ENCODE measurements around the gene PEG3. TPM values are rescaled to one million over a fixed set of nuclear protein-coding genes. Genes with fewer than 3 reads are reported as not detected.

The PEG3 gene
- total RNA-seq, 1 experiment from 2014 or later: 0.83 TPM

DNA sequence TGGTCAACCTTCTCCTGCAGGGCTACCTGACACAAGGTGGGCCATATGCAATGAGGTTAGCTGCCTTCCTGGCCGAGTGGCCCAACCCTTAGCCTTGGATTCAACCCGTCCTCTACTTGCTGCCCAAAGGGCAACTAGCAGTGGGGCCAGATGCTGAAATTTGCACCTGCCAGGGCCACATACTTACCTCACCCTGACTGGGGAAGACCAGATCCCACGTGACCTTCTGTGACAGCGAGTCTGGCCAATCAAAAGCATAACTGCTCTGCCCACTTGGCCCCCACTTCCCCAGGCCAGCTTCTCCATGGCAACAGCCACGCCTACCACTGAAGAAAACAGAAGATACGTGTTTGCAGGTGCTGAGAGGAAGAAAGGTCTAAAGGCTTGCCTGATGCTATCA, 10.9 kb downstream of the PEG3 start:
- ChIA-PET CTCF (no interaction called here), POLR2A (no interaction called here)
- peaks cover 82% of the 10 kb centered on the region for H3K36me3 Mint-ChIP-seq
- peaks cover 7% of the 10 kb centered on the region for H3K27me3 Mint-ChIP-seq (ENCODE audit: low read depth)
- no peak for DNase-seq (ENCODE audit: low spot score)
- no peaks in the 10 kb centered on the region for H3K4me1 Mint-ChIP-seq
- peaks cover 94% of the 10 kb centered on the region for H3K9me3 Mint-ChIP-seq
- ATAC-seq: no peak
- H3K4me3 Mint-ChIP-seq: no peak overlapping the region
- TF ChIP-seq, protein P1, sequence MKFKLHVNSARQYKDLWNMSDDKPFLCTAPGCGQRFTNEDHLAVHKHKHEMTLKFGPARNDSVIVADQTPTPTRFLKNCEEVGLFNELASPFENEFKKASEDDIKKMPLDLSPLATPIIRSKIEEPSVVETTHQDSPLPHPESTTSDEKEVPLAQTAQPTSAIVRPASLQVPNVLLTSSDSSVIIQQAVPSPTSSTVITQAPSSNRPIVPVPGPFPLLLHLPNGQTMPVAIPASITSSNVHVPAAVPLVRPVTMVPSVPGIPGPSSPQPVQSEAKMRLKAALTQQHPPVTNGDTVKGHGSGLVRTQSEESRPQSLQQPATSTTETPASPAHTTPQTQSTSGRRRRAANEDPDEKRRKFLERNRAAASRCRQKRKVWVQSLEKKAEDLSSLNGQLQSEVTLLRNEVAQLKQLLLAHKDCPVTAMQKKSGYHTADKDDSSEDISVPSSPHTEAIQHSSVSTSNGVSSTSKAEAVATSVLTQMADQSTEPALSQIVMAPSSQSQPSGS (CRISPR knock-in tag; IDR thresholded peaks at IDR 0.05; ENCODE audit: borderline replicate concordance, low read depth): no peak
- no peak for TF ChIP-seq ZNF425 (CRISPR knock-in tag; conservative IDR thresholded peaks at IDR 0.05)
- TF ChIP-seq CREB1 (CRISPR knock-in tag; IDR thresholded peaks at IDR 0.05): no peak
- no peak for TF ChIP-seq ZBTB21 (CRISPR knock-in tag; IDR thresholded peaks at IDR 0.05; ENCODE audit: borderline replicate concordance)
- TF ChIP-seq ATF1 (CRISPR knock-in tag; IDR thresholded peaks at IDR 0.05): no peak
- TF ChIP-seq ZBTB43 (CRISPR knock-in tag; IDR thresholded peaks at IDR 0.05): no peak
- no peak overlapping the region for H3K27ac Mint-ChIP-seq

GRCh38 chr19:56827708-56828107, 12.8 kb downstream of the PEG3 start:
- peaks cover 81% of the 10 kb centered on the region for H3K36me3 Mint-ChIP-seq
- H3K9me3 Mint-ChIP-seq: peaks cover 91% of the 10 kb centered on the region
- POLR2A ChIA-PET: no interaction called here
- H3K27me3 Mint-ChIP-seq (ENCODE audit: low read depth): peaks cover 7% of the 10 kb centered on the region; the same call in 1 of the 2 replicates
- H3K27ac Mint-ChIP-seq: no peak overlapping the region
- no peak for DNase-seq (ENCODE audit: low spot score)
- CTCF ChIA-PET: no interaction called here
- TF ChIP-seq ATF1 (CRISPR knock-in tag; IDR thresholded peaks at IDR 0.05) (no peak), SMAD4 (CRISPR knock-in tag; IDR thresholded peaks at IDR 0.05) (no peak), HMGXB4 (CRISPR knock-in tag; IDR thresholded peaks at IDR 0.05) (no peak), TCF7 (CRISPR knock-in tag; IDR thresholded peaks at IDR 0.05; ENCODE audit: low read depth) (no peak), CREM (CRISPR knock-in tag; IDR thresholded peaks at IDR 0.05) (no peak), ERG (CRISPR knock-in tag; IDR thresholded peaks at IDR 0.05) (no peak), ZNF281 (CRISPR knock-in tag; IDR thresholded peaks at IDR 0.05) (no peak), JUN (CRISPR knock-in tag; IDR thresholded peaks at IDR 0.05) (no peak), GTF2I (CRISPR knock-in tag; conservative IDR thresholded peaks at IDR 0.05) (no peak)
- TF ChIP-seq, protein P2, sequence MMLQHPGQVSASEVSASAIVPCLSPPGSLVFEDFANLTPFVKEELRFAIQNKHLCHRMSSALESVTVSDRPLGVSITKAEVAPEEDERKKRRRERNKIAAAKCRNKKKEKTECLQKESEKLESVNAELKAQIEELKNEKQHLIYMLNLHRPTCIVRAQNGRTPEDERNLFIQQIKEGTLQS (CRISPR knock-in tag; conservative IDR thresholded peaks at IDR 0.05): no peak
- TF ChIP-seq, protein P1 (CRISPR knock-in tag; IDR thresholded peaks at IDR 0.05; ENCODE audit: borderline replicate concordance, low read depth): no peak
- TF ChIP-seq, protein P3, sequence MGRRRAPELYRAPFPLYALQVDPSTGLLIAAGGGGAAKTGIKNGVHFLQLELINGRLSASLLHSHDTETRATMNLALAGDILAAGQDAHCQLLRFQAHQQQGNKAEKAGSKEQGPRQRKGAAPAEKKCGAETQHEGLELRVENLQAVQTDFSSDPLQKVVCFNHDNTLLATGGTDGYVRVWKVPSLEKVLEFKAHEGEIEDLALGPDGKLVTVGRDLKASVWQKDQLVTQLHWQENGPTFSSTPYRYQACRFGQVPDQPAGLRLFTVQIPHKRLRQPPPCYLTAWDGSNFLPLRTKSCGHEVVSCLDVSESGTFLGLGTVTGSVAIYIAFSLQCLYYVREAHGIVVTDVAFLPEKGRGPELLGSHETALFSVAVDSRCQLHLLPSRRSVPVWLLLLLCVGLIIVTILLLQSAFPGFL (CRISPR knock-in tag; IDR thresholded peaks at IDR 0.05; ENCODE audit: borderline replicate concordance): no peak
- ATAC-seq: no peak
- H3K4me1 Mint-ChIP-seq: no peaks in the 10 kb centered on the region
- H3K4me3 Mint-ChIP-seq: no peak overlapping the region

All from WTC11 (cell line).